NT2/D1 (cell line): ENCODE measurements around the gene FEZ2.

Source experiments
- YY1 ChIP-seq: IDR thresholded peaks from 2 replicates; pipeline ENCODE4 v1.6.1; 2011; ENCODE audit not compliant: insufficient read length, insufficient read depth
- ZNF274 ChIP-seq: IDR thresholded peaks from 2 replicates; pipeline ENCODE4 v1.6.1; 2011; ENCODE audit warnings: mild to moderate bottlenecking, low read depth, low read length

GRCh38 chr2:36568516-36569246 lies 29.3 kb downstream of the FEZ2 start:
- TF ChIP-seq YY1 (no peak), ZNF274 (no peak)
